HS-5 (cell line): ENCODE results near the gene PPP2R5A.
"Not testable (repeated sequence)": the region's sequence is repeated elsewhere in the genome, so short reads cannot be mapped to it uniquely, and the experiment has no call there.

Source experiments
- DNase-seq: peaks from one replicate; pipeline ENCODE4 v3.0.0-alpha.2; 2012; ENCODE audit warnings: low read depth

PPP2R5A gene

GRCh38 chr1:212355230-212355969 is 70.2 kb downstream of the PPP2R5A start:
- no peak for DNase-seq

GRCh38 chr1:212359794-212360479 is 74.7 kb downstream of the PPP2R5A start:
- no peak for DNase-seq

- no peak for DNase-seq
Observed at GRCh38 chr1:212364985-212365384, 79.8 kb downstream of the PPP2R5A start.

GRCh38 chr1:212366901-212367300 is 81.7 kb downstream of the PPP2R5A start:
- DNase-seq = no peak

- DNase-seq = no peak
Observed at GRCh38 chr1:212367474-212368072, 82.4 kb downstream of the PPP2R5A start.

- peak; percentile 38 for DNase-seq
Observed at GRCh38 chr1:212368073-212368484, 82.9 kb downstream of the PPP2R5A start.

GRCh38 chr1:212375986-212376385 is 90.8 kb downstream of the PPP2R5A start:
- no peak for DNase-seq

GRCh38 chr1:212377644-212378043 is 92.4 kb downstream of the PPP2R5A start:
- DNase-seq = no peak

GRCh38 chr1:212379366-212379765 is 94.2 kb downstream of the PPP2R5A start:
- DNase-seq = no peak

- DNase-seq = no peak
Observed at GRCh38 chr1:212381397-212382035, 96.3 kb downstream of the PPP2R5A start.

GRCh38 chr1:212386029-212386428 is 100.8 kb downstream of the PPP2R5A start:
- no peak for DNase-seq

- no peak for DNase-seq
Observed at GRCh38 chr1:212388985-212389716, 103.9 kb downstream of the PPP2R5A start.

- not testable (repeated sequence) for DNase-seq
Observed at GRCh38 chr1:212395678-212396437, 110.6 kb downstream of the PPP2R5A start.

- DNase-seq = no peak
Observed at GRCh38 chr1:212396638-212397037, 111.4 kb downstream of the PPP2R5A start.

GRCh38 chr1:212397171-212397570 is 112.0 kb downstream of the PPP2R5A start:
- DNase-seq = no peak

GRCh38 chr1:212401042-212401441 is 115.8 kb downstream of the PPP2R5A start:
- DNase-seq = no peak

- DNase-seq = peak; percentile 53
Observed at GRCh38 chr1:212401838-212402582, 116.8 kb downstream of the PPP2R5A start.

- DNase-seq = no peak
Observed at GRCh38 chr1:212402666-212403321, 117.6 kb downstream of the PPP2R5A start.

GRCh38 chr1:212410231-212410820 is 125.1 kb downstream of the PPP2R5A start:
- no peak for DNase-seq
